Prostate gland (tissue), 2 donors: ENCODE results near the gene DHRS2. TPM values are rescaled to one million over a fixed set of nuclear protein-coding genes. Genes with fewer than 3 reads are reported as not detected.
"Not testable (repeated sequence)": the region's sequence is repeated elsewhere in the genome, so short reads cannot be mapped to it uniquely, and the experiment has no call there.

ENCODE experiments used
- DNase-seq: peaks from one replicate; pipeline ENCODE4 v3.0.0-alpha.2; 2019; ENCODE audit warnings: low spot score
- H3K27ac ChIP-seq, 2 donors: fragments of 200-600 bp; sonication (generic); 2 replicates each; pipeline ENCODE4 v1.5.1; 2017 to 2019
- H3K27me3 ChIP-seq: fragments of 200-600 bp; sonication (generic); replicated peaks from 2 replicates; pipeline ENCODE4 v1.5.1; 2019; ENCODE audit not compliant: insufficient read depth
- H3K36me3 ChIP-seq, 2 donors: fragments of 200-600 bp; sonication (generic); 1 replicate in 1 of 2; 2 replicates in 1 of 2; pipeline versions ENCODE4 v1.5.1 to v1.8.1; 2017 to 2019
- H3K4me1 ChIP-seq: fragments of 200-600 bp; sonication (generic); replicated peaks from 2 replicates; pipeline ENCODE4 v1.5.1; 2019
- H3K4me3 ChIP-seq, 2 donors: fragments of 200-600 bp; sonication (generic); 2 replicates each; pipeline ENCODE4 v1.5.1; 2017 to 2019
- H3K9me3 ChIP-seq: fragments of 200-600 bp; sonication (generic); 2 replicates; pipeline ENCODE4 v1.5.1; 2017
- POLR2A ChIP-seq: fragments of 450-650 bp; IDR thresholded peaks from one replicate; pipeline ENCODE4 v1.6.1; 2016; ENCODE audit warnings: antibody characterized with exemption, mild to moderate bottlenecking
- POLR2AphosphoS5 ChIP-seq: sonication (generic); formaldehyde crosslinking; IDR thresholded peaks from one replicate; pipeline ENCODE4 v1.6.1; 2017; ENCODE audit warnings: antibody characterized with exemption
- WGBS: methylation state at CpG from one replicate; pipeline ENCODE4 v1.1.5; 2018; 5-methylcytosine and 5-hydroxymethylcytosine counted together
- intact Hi-C: fragments of 100-400 bp; cut with DNase I; formaldehyde crosslinking; loops from one replicate; pipeline ENCODE4 v1.14.2; 2022
- total RNA-seq, 2 donors: library from RNA; depleted of rRNA; stranded (reverse); fragments of >200 nt; gene quantifications; one replicate each; pipeline ENCODE4 v1.1.0, GENCODE V29; 2016
- TF ChIP-seq, protein P1 (sequence below), 4 experiments: fragments of 200-600 bp in 2 of 4; fragments of 450-650 bp in 2 of 4; sonication (generic) in 2 of 4; IDR thresholded peaks; 1 replicate in 3 of 4; 2 replicates in 1 of 4; pipeline ENCODE4 v1.5.1; 2016 to 2019; ENCODE audit warnings: antibody characterized with exemption in 4 of 4, mild to moderate bottlenecking in 2 of 4, moderate library complexity in 2 of 4

Gene DHRS2
- total RNA-seq, 2 donors from 2014 or later: 1.2 to 5.9 TPM

DNA sequence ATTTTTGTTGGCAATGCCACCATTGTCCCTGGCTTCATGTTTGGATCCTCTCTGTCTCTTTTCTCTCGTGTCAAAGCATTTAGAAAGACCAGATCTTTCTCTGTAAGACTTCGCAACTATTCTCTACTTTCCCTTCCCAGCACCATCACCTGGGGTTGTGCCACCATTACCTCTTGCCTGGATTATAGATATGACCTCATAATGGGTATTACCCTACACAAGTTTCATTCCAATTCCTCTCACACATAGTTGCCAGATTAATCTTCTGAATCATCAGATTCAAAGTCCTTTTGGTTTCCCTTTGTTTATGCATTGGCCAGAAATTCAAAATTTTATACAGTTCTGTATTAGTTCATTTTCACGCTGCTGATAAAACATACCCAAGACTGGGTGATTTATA is 27.2 kb upstream of the DHRS2 start:
- H3K4me1 ChIP-seq: no peaks in the 10 kb centered on the region
- TF ChIP-seq, protein P1, sequence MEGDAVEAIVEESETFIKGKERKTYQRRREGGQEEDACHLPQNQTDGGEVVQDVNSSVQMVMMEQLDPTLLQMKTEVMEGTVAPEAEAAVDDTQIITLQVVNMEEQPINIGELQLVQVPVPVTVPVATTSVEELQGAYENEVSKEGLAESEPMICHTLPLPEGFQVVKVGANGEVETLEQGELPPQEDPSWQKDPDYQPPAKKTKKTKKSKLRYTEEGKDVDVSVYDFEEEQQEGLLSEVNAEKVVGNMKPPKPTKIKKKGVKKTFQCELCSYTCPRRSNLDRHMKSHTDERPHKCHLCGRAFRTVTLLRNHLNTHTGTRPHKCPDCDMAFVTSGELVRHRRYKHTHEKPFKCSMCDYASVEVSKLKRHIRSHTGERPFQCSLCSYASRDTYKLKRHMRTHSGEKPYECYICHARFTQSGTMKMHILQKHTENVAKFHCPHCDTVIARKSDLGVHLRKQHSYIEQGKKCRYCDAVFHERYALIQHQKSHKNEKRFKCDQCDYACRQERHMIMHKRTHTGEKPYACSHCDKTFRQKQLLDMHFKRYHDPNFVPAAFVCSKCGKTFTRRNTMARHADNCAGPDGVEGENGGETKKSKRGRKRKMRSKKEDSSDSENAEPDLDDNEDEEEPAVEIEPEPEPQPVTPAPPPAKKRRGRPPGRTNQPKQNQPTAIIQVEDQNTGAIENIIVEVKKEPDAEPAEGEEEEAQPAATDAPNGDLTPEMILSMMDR (IDR thresholded peaks at IDR 0.05): no peak
- DNase-seq: no peak
- no peak overlapping the region for H3K27ac ChIP-seq
- no peaks in the 10 kb centered on the region for H3K36me3 ChIP-seq
- 94% methylated on average over 3 of the region's 3 CpGs for WGBS
- no peak overlapping the region for H3K4me3 ChIP-seq
- intact Hi-C loops: no loop called here
- H3K27me3 ChIP-seq: no peaks in the 10 kb centered on the region
- no peaks in the 10 kb centered on the region for H3K9me3 ChIP-seq

DNA sequence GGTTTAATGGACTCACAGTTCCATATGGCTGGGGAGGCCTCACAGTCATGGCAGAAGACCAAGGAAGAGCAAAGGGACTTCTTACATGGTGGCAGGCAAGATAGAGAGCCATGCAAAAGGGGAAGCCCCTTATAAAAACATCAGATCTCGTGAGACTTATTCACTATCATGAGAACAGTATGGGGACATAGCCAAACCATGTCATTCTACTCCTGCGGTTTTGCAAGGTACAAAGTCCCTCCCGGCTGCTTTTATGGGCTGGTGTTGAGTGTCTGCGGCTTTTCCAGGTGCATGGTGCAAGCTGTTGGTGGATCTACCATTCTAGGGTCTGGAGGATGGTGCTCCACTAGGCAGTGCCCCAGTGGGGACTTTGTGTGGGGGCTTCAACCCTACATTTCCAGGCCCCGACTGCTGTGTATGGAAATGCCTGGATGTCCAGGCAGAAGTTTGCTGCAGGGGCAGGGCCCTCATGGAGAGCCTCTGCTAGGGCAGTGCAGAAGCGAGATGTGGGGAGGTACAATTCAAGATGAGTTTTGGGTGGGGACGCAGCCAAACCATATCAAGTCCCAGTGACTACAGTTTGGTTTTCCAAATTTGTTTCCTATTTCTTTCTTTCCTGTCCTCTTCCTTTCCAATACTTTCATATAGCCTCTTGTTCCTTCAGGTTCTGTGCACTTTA is 26.6 kb upstream of the DHRS2 start:
- WGBS: 64% methylated on average over 7 of the region's 7 CpGs
- H3K27me3 ChIP-seq, H3K9me3 ChIP-seq, H3K4me3 ChIP-seq, H3K4me1 ChIP-seq, intact Hi-C loops, DNase-seq, H3K27ac ChIP-seq, H3K36me3 ChIP-seq: not testable (repeated sequence)

DNA sequence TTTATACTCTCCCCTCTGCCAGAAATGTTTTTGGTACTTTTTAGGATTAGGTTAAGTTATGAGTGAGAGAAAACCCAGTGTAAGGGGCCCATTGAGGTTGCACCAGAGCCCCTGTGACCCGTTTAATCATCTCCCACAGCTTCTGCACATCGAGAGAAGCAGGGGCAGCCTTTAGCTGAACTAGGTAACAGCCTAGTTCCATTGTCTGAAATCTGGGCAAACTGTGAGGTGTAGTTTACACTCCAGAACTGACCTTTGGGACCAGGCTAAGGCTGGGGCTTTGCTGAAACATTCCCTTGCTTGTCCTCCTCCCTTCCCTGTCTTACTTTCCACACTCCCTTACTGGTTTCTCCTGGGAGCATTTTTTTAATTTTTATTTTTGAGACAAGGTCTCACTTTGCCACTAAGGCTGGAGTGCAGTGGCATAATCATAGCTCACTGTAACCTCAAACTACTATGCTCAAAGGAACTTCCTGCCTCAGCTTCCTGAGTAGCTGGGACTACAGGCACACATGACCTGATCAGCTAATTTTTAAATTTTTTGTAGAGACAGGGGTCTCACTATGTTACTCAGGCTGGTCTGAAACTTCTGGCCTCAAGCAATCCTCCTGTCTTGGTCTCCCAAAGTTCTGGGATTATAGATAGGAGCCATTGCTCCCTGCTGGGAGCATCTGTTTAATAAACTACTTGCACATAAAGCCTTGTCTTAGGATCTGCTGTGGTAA is 25.9 kb upstream of the DHRS2 start:
- WGBS: 83% methylated on average over 2 of the region's 2 CpGs
- Histone ChIP-seq H3K4me1 (no peaks in the 10 kb centered on the region), H3K36me3 (no peaks in the 10 kb centered on the region), H3K4me3 (no peak overlapping the region), H3K9me3 (no peaks in the 10 kb centered on the region), H3K27me3 (no peaks in the 10 kb centered on the region), H3K27ac (no peak overlapping the region)
- intact Hi-C loops: no loop called here
- no peak for DNase-seq
- TF ChIP-seq POLR2AphosphoS5 (no peak), POLR2A (no peak)
- TF ChIP-seq, protein P1 (IDR thresholded peaks at IDR 0.05): no peak

DNA sequence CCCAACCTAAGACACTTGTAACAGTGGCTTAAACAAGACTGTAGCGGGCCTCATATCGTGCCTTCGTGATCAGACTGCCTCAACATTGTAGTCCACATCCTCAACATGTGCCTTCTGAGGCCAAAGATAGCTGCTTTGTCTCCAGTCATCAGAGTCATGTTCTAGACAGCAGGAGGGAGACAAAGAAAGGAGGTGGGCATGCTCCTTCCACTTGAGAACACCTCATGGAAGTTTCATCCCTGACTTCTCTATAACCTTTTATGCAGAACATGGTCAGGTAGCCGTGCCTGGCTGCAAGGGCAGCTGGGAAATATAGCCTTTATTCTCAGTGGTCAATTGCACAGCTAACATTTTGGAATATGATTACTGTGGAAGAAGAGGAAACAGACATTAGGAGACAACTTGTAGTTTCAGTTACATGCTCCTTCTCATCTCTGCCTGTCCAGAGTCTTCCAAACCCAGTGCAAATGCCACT is 25.3 kb upstream of the DHRS2 start:
- intact Hi-C loops: no loop called here
- no peaks in the 10 kb centered on the region for H3K36me3 ChIP-seq
- H3K27ac ChIP-seq: peak overlapping the region in 1 of 2 donors; percentile 46
- no peak for DNase-seq
- no peaks in the 10 kb centered on the region for H3K27me3 ChIP-seq
- TF ChIP-seq, protein P1 (IDR thresholded peaks at IDR 0.05): no peak
- TF ChIP-seq POLR2AphosphoS5 (no peak), POLR2A (no peak)
- H3K4me1 ChIP-seq: no peaks in the 10 kb centered on the region
- no peak overlapping the region for H3K4me3 ChIP-seq
- WGBS: 71% methylated on average over 4 of the region's 4 CpGs
- no peaks in the 10 kb centered on the region for H3K9me3 ChIP-seq

DNA sequence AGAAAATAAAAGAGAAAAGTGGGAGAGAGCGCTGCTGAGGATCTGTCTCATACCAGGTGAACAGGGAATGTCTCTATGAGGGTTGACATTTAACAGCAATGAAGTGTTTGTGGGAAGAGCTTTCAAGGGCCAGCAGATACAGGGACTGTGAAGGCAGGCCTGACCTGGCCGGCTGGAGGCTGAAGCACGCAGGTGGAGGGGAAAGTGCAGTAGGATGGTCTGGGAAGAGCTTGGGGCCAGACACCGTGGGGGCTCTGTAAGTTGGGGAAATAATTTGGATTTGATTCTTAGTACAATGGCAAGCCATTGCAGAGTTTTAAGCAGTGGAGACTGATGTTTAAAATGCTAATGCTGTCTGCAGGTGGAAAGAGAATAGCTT is 23.8 kb upstream of the DHRS2 start:
- no peak for TF ChIP-seq POLR2AphosphoS5
- TF ChIP-seq POLR2A: no peak
- TF ChIP-seq, protein P1 (IDR thresholded peaks at IDR 0.05): no peak
- H3K27ac ChIP-seq: no peak overlapping the region
- no peaks in the 10 kb centered on the region for H3K4me1 ChIP-seq
- 83% methylated on average over 4 of the region's 4 CpGs for WGBS
- intact Hi-C loops: no loop called here
- no peaks in the 10 kb centered on the region for H3K36me3 ChIP-seq
- H3K9me3 ChIP-seq: no peaks in the 10 kb centered on the region
- DNase-seq: no peak
- no peak overlapping the region for H3K4me3 ChIP-seq
- no peaks in the 10 kb centered on the region for H3K27me3 ChIP-seq
